HK-2 (cell line): ENCODE measurements around the gene RNF150.
"Not testable (repeated sequence)": the region's sequence is repeated elsewhere in the genome, so short reads cannot be mapped to it uniquely, and the experiment has no call there.

ENCODE experiments used
- DNase-seq: peaks from one replicate; pipeline ENCODE4 v3.0.0-alpha.2; 2018; ENCODE audit not compliant: unreplicated experiment

RNF150 gene

DNA sequence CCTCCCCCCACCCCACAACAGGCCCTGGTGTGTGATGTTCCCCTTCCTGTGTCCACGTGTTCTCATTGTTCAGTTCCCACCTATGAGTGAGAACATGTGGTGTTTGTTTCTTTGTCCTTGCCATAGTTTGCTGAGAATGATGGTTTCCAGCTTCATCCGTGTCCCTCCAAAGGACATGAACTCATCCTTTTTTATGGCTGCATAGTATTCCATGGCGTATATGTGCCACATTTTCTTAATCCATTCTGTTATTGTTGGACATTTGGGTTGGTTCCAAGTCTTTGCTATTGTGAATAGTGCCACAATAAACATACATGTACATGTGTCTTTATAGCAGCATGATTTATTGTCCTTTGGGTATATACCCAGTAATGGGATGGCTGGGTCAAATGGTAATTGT lies 312.7 kb downstream of the RNF150 start:
- not testable (repeated sequence) for DNase-seq

DNA sequence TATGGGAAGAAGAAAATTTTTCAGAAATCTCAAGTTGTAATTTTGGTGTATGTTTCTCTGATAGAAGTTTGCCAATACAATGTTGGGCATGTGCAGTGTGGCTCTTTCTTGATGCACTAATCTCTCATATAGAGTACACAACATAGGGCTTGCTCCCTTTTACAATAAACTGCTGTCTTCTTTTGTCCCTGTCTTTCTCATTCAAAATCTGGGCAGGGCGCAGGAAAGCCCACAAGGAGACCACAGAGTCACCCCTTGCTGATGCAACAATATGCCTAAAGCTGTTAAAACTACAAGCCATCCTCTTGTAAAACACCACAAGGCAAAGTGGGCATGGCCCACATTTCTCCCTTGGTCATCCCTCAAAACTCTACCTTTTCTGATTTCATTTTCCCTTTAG lies 313.7 kb downstream of the RNF150 start:
- DNase-seq = no peak

DNA sequence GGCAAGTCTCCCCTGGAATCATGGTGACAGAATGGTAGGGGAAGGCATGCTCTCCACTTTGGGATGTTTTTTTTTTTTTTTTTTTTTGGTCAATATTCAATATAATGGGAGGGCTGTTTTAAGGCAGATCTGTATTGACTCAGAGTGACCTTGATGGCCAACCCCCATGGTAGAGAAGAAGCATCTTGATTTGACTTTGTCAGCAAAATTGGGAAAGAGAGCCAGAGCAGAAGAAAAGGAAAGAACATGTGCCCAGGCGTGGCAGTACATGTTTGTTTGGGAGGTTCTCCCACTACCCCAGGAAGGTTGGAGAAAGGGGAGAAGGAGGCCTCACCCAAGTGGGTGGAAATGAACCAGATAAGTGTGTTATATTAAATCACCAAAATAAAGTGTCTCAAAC lies 314.8 kb downstream of the RNF150 start:
- no peak for DNase-seq

DNA sequence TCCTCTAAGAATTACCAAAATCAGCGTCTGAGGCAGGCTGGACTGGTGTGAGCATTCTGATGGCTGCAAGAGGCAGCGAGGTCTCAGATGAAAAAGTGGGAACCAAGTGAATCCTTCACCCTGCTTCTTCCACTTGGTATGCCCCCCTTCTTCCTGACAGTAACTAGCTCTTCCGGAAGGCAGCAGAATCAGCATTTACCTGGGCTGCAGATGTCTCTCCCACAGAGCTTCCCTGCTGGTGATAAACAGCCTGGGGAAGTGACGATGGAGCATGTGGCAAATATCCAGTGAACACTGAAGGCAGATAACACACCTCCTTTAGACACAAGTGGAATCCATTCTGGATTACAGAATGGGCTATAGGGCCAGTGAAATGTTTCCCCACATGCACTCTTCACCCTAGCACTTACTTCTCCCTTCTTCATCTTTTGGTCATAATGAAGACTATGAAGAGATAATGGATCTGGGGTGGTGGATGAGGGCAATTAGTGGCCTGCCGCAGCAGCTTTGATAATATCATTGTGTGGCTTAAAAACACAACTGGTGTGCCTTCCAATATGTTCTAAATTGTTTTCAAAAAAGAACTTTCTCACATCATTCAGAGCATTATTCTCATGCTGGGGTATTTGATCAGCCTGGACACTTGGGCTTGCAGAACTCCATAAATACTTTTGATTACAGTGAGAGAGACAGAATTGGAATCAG lies 316.3 kb downstream of the RNF150 start:
- no peak for DNase-seq

DNA sequence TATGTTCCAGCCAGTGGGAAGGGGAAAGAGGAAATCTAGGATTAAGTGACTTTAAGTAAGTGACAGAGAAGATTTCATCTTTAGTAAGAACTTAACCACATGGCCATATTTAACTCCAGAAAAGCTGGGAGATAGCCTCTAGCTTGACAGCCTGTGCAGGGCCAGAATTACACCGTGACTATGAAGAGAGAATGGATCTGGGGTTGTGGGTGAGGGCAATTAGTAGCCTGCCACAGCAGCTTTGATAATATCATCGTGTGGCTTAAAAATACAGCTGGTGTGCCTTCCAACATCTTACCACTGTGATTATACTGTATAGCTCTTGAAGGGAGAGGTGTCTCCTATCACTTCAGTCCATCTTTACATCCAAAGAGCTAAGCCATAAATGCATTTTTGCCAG lies 319.5 kb downstream of the RNF150 start:
- no peak for DNase-seq

DNA sequence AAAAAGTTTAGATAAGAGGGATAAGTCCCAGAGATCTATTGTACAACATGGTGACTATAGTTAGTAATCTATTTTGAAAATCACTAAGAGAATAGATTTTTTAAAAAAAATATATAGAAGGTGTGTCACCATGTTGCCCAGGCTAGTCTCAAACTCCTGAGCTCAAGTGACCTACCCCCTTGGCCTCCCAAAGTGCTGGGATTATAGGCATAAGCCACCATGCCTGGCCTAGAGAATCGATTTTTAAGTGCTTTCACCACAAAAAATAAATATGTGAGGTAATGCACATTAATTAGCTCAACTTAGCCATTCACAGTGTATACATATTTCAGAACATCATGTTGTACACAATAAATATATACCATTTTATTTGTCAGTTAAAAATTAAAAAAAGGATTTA lies 320.4 kb downstream of the RNF150 start:
- DNase-seq = no peak

DNA sequence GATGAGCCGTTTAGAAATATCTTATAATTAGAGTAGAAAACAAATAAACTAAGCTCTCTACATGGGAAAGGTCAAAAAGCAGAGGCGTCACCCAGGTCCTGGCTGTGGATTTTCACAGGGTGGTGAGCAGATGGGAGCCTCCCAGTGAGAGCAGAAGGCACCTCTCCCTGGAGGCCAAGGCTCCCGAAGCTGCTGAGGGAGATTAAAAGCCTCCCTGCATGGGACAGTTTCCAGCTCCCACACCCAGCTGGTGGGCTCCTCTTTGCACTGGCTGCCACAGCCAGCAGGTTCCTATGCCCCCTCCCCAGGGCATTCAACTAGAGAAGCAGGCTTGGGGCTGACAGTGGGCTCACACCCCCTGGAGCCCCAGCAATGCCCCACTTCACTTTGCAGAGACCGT lies 321.8 kb downstream of the RNF150 start:
- no peak for DNase-seq

DNA sequence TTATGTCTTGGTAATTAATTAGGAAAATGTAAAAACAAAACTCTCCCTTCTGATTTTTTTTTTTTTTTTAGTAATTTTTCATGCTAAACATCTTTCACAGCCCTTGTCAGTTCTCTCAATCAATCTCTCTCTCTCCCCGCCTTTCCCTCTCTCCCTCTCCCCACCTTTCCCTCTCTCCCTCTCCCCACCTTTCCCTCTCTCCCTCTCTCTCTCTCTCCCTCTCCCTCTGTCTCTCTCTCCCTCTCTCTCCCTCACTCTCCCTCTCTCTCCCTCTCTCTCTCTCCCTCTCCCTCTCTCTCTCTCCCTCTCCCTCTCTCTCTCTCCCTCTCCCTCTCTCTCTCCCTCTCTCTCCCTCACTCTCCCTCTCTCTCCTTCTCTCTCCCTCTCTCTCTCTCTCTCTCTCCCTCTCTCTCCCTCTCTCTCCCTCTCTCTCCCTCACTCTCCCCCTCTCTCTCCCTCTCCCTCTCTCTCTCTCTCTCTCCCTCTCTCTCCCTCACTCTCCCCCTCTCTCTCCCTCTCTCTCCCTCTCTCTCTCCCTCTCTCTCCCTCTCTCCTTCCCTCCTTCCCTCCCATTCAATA lies 322.6 kb downstream of the RNF150 start:
- not testable (repeated sequence) for DNase-seq
